Coronary artery (tissue), 2 donors: Measurements from ENCODE around the gene SPATA12.

ENCODE experiments used
- DNase-seq: peaks from one replicate; pipeline ENCODE4 v3.0.0-alpha.2; 2017; ENCODE audit warnings: low spot score
- H3K27ac ChIP-seq, 2 donors: fragments of 200-600 bp; sonication (generic); one replicate each; pipeline ENCODE4 v1.5.1; 2016 to 2019
- H3K4me3 ChIP-seq: fragments of 200-600 bp; sonication (generic); 2 replicates; pipeline ENCODE4 v1.5.1; 2016; ENCODE audit warnings: mild to moderate bottlenecking, moderate library complexity
- TF ChIP-seq, protein P1 (sequence below): fragments of 200-600 bp; sonication (generic); IDR thresholded peaks from one replicate; pipeline ENCODE4 v1.5.1; 2019; ENCODE audit warnings: antibody characterized with exemption

SPATA12 gene

DNA sequence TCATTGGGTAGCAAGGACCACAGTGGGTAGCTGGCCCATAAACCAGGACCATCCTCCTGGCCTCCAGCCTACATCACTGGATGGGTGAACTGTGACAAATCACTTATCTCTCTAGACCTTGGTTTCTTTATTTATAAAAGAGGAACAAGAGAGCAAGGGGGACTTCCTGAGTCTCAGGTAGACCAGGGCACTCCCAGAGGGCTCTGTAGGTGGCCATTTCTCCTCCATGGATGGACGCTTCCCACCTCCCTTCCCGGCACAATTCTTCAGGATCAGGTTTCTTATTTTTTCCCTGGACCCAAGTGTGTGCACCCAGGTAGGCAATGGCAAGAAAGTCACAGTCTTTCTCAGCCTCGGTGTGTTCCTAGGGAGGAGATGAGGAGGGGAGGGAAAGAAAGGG is 41.4 kb upstream of the SPATA12 start:
- DNase-seq, result no peak
- TF ChIP-seq, protein P1, sequence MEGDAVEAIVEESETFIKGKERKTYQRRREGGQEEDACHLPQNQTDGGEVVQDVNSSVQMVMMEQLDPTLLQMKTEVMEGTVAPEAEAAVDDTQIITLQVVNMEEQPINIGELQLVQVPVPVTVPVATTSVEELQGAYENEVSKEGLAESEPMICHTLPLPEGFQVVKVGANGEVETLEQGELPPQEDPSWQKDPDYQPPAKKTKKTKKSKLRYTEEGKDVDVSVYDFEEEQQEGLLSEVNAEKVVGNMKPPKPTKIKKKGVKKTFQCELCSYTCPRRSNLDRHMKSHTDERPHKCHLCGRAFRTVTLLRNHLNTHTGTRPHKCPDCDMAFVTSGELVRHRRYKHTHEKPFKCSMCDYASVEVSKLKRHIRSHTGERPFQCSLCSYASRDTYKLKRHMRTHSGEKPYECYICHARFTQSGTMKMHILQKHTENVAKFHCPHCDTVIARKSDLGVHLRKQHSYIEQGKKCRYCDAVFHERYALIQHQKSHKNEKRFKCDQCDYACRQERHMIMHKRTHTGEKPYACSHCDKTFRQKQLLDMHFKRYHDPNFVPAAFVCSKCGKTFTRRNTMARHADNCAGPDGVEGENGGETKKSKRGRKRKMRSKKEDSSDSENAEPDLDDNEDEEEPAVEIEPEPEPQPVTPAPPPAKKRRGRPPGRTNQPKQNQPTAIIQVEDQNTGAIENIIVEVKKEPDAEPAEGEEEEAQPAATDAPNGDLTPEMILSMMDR, result no peak
- Histone ChIP-seq H3K4me3 (no peak overlapping the region), H3K27ac (no peak overlapping the region)

GRCh38 chr3:57025237-57025636 is 35.2 kb upstream of the SPATA12 start:
- H3K27ac ChIP-seq, result no peak overlapping the region
- no peak overlapping the region for H3K4me3 ChIP-seq
- TF ChIP-seq, protein P1, result no peak
- no peak for DNase-seq

GRCh38 chr3:57026944-57027343 is 33.5 kb upstream of the SPATA12 start:
- no peak overlapping the region for H3K4me3 ChIP-seq
- TF ChIP-seq, protein P1, result no peak
- DNase-seq, result no peak

DNA sequence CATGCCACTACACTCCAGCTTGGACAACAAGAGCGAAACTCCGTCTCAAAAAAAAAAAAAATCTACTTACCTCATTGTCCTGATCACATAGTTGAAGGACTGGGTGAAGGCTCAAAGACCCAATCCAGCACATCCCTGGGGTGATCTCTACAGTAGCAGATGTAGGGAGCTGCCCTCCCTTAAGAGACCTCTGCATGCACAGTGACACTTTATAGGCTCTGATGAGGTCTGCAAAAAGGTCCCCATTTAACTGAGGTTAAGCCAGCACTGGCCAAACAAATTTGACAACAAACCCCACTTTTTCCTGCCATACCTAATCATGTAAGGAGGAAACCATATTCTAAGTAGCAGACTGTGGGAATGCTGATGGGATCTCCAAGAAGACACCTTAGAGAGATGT is 31.1 kb upstream of the SPATA12 start:
- TF ChIP-seq, protein P1, result no peak
- no peak for DNase-seq
- no peak overlapping the region for H3K4me3 ChIP-seq
- H3K27ac ChIP-seq, result no peak overlapping the region

More at GRCh38 chr3:57026944-57027343, 33.5 kb upstream of the SPATA12 start:
- no peak overlapping the region for H3K27ac ChIP-seq

DNA sequence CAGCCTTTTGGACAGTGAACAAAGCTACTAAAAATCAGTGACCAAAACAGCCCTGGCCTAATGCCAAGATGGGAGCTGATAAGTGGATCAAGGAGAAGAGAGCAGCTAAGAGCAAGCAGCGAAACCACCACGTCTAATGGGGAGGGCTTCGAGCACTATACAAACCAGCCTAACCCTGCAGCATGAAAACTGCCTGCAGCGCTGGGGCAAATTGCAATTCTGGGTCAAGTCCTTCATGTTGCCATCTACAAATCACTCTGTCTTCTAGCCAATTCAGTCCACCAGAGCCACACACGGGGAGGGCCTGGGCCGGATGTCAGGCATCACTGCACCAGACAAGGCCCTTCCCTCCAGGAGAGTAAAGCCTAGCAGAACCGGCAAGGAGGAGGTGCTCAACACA is 30.5 kb upstream of the SPATA12 start:
- TF ChIP-seq, protein P1, result no peak
- no peak overlapping the region for H3K4me3 ChIP-seq
- DNase-seq, result no peak
- H3K27ac ChIP-seq, result no peak overlapping the region

DNA sequence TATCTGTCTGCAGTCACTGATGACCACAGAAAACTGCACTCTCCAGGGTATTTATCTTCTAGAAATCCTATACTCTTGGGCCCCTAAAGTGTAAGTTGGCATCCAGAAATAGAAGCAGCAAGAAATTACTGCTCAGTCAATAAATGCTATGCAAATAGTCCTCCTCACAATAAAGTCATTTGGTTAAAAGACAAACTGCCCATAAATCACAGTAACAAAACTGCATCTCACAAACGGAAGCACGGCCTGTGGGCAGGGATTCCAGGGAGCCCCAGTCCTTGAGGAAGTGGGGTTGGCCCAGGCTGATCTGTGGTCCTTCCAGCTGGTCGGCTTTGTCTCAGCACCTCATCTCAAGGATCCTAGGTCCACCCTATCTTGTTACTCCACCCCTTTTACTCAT is 29.7 kb upstream of the SPATA12 start:
- DNase-seq, result no peak
- H3K4me3 ChIP-seq, result no peak overlapping the region
- H3K27ac ChIP-seq, result no peak overlapping the region
- TF ChIP-seq, protein P1, result no peak

DNA sequence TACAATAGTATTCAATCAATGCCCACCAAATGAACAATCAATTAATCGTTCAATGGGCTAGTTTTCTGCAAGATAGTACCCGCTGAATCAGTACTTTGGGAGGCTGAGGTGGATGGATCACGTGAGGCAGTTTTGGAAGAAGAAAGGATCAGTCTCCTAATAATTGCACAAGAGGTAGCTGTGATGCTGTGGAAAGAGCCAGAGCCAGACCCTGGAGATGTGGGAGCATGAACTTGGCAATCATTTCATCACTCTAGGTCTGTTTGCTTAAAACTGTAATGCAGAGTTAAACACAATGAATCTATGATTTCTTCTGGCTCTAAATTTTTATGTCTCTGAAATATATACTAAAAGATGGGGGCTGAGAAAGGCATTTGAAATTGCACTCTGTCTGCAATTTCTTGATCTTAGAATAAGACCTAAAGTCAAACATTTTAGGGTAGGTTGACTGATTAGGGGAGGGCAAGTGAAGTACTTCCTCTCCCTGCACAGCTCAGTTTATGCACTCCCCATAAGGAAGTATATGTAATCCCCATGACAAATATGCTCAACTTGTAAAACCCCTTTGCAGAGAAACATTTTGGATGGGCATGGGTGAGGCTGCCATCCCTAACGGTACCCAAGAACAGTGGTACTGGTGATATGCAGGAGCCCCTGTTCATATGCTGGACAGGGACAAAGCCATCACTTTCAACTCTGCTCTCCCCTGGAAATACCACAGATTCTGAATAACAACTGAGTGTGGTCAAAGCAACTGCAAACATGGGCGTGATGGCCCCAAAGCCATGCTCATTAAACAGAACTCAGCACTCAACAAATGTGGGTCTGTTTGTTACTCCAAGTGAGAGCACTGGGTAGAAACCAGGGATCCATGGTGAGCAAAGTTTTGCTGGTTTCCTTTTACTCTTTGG is 28.6 kb upstream of the SPATA12 start:
- no peak overlapping the region for H3K4me3 ChIP-seq
- no peak overlapping the region for H3K27ac ChIP-seq
- no peak for DNase-seq
- TF ChIP-seq, protein P1, result no peak
